Tongue (tissue), 2 donors: ENCODE measurements around the gene MUC20. TPM values are rescaled to one million over a fixed set of nuclear protein-coding genes. Genes with fewer than 3 reads are reported as not detected.
"Not testable (repeated sequence)": the region's sequence is repeated elsewhere in the genome, so short reads cannot be mapped to it uniquely, and the experiment has no call there.

ENCODE experiments used
- DNase-seq: peaks from one replicate; pipeline ENCODE4 v3.0.0-alpha.2; 2015
- total RNA-seq: library from RNA; depleted of rRNA; stranded (reverse); fragments of >200 nt; gene quantifications from one replicate; pipeline ENCODE4 v1.2.3, GENCODE V29; 2014

The MUC20 gene, protein sequence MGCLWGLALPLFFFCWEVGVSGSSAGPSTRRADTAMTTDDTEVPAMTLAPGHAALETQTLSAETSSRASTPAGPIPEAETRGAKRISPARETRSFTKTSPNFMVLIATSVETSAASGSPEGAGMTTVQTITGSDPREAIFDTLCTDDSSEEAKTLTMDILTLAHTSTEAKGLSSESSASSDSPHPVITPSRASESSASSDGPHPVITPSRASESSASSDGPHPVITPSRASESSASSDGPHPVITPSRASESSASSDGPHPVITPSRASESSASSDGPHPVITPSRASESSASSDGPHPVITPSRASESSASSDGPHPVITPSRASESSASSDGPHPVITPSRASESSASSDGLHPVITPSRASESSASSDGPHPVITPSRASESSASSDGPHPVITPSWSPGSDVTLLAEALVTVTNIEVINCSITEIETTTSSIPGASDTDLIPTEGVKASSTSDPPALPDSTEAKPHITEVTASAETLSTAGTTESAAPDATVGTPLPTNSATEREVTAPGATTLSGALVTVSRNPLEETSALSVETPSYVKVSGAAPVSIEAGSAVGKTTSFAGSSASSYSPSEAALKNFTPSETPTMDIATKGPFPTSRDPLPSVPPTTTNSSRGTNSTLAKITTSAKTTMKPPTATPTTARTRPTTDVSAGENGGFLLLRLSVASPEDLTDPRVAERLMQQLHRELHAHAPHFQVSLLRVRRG
- 11.5 TPM for total RNA-seq

DNA sequence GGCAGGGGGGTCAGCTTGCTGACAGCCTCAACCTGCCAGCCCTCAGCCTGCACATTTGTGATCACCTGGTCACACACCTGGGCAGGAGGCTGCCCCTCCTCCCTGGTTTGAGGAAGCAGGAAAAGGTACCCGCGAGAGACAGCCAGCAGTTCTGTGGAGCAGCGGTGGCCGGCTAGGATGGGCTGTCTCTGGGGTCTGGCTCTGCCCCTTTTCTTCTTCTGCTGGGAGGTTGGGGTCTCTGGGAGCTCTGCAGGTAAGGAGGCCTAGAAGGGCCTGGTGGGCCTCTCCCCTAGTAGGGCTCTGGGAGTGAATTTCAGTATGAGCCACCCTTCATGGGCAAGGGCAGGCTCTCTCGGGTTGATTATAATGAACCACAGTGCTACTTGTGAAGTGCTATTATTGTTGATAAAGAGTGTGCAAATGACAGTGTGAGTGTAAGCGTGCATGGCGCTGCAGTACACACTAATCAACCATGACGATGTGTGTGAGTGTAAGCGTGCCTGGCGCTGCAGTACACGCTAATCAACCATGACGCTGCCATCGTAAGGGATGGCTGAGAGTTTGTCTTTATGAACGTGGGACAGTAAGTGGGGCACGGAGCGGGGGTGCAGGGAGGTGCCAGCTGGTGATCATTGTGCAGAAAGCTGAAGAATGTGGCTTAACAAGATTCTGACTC, at the start of gene MUC20:
TSS of gene MUC20 (plus strand) at position 148 of the 676 bp plus-strand sequence. CDS start at position 178, 30 bp downstream.
- DNase-seq, result not testable (repeated sequence)

DNA sequence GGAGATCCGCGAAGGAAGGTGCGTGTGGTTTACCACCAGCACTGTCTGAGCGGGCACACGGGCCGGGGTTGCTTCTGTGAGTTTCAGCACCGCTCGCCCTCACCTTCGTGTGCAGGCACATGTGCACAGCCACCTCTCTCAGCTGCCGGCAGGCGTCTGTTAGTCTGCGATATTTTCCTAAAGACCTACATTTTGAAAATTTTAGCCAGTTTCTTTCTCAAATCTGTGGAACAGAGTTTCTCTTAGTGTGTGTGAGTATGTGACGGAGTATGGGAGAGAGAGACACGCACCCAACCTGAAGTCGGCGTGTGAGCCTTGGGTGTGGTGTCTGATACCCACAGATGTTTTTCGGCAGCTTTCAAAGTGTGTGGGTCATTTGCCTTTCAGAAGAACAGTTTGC, 49.5 kb upstream of the MUC20 start:
- DNase-seq, result not testable (repeated sequence)

DNA sequence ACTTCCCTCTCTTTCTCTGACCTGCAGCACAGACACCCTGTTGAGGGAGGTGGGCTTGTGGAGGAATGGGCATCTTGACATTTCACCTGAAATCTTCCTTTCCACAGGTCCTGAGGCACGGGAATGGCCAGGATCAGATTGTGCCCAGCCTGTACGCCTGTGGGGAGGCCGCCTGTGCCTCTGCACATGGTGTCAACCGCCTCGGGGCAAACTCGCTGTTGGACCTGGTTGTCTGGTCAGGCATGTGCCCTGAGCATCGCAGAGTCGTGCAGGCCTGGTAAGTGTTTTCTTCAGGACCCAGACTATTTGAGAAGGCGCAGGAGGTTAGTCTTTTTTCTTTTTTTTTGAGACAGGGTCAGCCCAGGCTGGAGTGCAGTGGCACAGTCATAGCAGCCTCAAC, 47.1 kb upstream of the MUC20 start:
- not testable (repeated sequence) for DNase-seq

DNA sequence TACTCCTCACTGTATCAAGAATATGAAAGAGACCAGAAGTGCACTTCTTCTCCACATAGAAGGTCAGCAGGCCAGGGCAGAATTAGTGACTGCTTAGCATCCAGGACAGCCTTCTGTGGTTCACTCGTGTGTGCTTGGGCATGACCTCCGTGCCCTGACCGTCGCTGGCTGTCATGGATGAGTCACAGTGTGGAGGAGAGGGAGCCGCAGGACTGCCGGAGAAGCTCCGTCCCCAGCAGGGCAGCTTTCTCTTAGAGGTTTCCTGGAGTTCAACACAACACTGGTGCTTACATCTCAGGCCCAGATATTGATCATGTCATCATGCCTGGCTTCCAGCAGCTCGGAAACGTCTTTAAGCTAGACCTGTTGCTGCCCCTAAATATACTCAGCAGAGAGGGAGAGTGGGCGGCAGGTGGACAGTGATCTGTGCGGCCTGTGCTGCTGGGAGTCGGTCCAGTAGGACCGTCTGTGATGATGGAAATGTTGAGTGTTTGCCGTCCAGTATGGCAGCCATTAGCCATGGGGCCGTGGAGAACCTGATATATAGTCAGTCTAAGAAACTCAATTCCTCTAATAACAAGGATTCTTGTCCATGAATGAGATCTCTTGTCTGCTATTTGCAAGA, 42.3 kb upstream of the MUC20 start:
- not testable (repeated sequence) for DNase-seq

DNA sequence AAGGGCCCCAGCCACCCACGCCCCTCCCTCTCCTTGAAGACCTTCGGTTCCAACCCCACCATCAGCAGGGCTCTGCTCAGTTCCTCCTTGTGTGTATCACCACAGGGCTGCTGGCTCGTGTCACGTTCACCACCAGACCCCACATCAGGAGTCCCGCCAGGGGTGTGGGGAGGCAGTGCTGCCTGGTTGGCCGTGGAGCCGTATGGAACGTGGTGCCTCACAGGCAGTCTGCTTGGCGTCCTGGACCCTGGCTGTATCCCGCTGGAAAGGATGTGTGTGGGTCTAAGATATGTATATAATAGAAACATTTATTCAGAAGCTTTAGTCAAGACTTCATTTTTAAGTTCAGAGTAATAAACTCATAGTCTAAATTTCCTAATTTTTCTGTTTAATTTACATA, 40.1 kb upstream of the MUC20 start:
- not testable (repeated sequence) for DNase-seq

DNA sequence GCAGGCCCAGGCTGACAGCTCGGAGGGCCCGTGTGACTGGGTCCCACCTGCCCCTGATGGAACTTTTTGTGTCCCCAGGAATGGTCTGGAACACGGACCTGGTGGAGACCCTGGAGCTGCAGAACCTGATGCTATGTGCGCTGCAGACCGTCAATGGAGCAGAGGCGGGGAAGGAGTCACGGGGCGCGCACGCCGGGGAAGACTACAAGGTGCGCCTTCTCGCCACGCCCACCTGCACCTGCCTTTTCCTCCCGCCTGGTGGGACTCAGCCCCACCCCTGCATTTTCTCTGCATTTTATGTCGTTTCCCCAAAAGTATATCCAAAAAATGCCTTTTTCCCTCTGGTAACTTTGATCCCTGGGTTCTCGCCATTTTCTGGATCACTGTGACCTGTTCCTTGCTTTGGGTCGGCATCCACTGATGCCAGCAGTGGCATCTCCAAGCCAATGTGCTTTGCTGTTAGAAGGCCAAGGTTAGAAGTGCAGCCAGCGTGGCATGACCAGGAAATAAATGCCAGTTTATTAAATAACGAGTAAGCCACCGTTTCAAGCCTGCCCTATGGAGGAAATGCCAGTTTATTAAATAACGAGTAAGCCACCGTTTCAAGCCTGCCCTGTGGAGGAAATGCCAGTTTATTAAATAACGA, 39.2 kb upstream of the MUC20 start:
- DNase-seq, result not testable (repeated sequence)

DNA sequence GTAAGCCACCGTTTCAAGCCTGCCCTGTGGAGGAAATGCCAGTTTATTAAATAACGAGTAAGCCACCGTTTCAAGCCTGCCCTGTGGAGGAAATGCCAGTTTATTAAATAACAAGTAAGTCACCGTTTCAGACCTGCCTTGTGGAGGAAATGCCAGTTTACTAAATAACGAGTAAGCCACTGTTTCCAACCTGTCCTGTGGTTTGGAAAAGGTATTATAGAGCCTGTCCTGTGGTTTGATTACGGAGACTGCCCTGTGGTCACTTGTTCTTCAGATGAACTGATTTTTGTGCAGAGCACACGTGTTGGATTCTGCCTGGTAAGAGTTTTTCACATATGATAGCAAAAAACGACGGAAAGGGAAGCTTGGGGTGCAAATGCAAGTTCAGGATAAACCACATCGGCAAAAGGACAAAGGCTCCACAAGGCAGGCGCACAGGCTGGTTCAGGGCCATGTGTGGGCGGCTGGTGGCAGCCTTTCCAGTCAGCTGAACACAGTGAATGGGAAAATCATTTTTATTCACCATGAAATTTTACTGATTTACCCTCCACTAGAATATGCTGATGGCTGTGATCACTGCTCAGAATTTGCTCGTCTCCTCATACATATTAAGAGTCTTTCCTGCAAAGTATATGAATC, 38.6 kb upstream of the MUC20 start:
- not testable (repeated sequence) for DNase-seq

DNA sequence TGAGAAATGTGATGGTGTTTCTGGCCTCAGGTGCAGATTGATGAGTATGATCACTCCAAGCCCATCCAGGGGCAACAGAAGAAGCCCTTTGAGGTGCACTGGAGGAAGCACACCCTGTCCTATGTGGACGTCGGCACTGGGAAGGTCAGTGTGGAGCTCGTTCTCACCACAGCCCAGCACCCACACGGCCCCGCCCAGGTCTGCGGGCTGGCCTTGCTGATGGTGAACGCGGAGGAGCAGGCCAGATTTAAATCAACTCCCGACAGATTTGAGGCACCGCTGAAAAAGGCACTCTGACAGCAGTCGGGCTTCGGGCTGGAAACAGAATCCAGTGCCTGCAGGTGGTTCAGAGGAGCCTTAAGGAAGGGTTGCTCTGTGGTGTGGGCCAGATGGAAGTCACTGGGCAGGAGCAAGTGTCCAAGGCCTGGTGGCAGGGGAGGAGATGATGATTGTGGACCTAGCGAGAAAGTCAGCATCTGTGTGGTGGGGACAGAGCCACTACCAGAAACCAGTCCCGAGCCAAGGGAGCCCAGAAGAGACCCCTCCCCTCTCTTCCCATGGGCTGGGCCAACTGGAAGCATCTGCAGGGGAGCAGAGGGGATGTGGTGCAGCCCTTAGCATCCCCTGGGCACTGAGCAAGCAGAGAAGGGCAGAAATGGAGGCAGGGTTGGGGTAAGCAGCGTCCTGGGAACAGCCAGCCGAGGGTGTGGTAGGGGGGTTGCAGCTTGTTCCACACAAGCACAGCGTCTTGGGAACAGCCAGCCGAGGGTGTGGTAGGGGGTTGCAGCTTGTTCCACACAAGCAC, 36.9 kb upstream of the MUC20 start:
- DNase-seq, result not testable (repeated sequence)

DNA sequence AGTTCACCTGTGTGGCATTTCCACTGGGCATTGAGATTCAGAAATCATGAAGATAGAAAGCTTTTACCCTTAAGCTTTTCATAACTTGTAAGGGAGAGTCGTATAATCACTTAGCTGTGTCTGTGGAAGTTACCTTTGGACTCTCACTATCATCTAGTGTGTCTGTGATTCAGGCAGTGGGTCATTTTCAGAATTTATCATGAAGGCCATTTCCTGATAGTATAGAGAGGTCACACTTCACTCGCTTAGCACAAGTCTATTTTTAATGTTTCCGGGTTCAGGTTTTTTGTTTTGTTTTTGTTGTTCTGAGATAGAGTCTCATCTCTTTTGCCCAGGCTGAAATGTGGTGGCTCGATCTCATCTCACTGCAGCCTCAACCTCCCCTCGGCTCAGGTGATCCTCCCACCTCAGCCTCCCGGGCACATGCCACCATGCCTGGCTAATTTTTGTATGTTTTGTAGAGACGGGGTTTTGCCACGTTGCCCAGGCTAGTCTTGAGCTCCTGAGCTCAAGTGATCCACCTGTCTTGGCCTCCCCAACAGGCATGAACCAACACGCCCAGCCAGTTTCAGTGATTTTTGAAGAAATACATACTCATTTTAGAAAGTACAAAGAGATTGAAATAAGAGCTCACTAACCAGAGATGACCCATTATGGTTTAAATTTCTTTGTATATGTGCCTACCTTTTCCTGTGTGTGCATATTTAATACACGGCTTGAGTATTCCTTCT, 36.1 kb upstream of the MUC20 start:
- DNase-seq, result not testable (repeated sequence)

DNA sequence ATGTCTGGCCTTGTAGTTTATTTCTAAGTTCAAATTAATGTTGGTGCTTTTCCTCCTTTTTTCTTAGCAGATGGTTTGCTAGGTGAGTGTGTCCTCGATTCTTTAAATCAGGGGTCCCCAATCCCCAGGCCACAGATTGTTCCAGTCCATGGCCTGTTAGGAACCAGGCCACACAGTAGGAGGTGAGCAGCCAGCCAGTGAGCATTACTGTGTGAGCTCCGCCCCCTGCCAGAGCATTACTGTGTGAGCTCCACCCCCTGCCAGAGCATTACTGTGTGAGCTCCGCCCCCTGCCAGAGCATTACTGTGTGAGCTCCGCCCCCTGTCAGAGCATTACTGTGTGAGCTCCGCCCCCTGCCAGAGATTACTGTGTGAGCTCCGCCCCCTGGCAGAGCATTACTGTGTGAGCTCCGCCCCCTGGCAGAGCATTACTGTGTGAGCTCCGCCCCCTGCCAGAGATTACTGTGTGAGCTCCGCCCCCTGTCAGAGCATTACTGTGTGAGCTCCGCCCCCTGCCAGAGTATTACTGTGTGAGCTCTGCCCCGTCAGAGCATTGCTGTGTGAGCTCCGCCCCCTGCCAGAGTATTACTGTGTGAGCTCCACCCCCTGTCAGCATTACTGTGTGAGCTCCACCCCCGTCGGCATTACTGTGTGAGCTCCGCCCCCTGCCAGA, 34.1 kb upstream of the MUC20 start:
- not testable (repeated sequence) for DNase-seq

DNA sequence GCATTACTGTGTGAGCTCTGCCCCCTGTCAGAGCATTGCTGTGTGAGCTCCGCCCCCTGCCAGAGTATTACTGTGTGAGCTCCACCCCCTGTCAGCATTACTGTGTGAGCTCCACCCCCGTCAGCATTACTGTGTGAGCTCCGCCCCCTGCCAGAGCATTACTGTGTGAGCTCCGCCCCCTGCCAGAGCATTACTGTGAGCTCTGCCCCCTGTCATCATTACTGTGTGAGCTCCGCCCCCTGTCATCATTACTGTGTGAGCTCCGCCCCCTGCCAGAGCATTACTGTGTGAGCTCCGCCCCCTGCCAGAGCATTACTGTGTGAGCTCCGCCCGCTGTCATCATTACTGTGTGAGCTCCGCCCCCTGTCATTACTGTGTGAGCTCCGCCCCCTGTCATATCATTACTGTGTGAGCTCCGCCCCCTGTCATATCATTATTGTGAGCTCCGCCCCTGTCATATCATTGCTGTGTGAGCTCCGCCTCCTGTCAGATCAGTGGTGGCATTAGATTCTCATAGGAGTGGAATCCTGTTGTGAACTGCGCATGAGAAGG, 33.5 kb upstream of the MUC20 start:
- DNase-seq, result not testable (repeated sequence)

DNA sequence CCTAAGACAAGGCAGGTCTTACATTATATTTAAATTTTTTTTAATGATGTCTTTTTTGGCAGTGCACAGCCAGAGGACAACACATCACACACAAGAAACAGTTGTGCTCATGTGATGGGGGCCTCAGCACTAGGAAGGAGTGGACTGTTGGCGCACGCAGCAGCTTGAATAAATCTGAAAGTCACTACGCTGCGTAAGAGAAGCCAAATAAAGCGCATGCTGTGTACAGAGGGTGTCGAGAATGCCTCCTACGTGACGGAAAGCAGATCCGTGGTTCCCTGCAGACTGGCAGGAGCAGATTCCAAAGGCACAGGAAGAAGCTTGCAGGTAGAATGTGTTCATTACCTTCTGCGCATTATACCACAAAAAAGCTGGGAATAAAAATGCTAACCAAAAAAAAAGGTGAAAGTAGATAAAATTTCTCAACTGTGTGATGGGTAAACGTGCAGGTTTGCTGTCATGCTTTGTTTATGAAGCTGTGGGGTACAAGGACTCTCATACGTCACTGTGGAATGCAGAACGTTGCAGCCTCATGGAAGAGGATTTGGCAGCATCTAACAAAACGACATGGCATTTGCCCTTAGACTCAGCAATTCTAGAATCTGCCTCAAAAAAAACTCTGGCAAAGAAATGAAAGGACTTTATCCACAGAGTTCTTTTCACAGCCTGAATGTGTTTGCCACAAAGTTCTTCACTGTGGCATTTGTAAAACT, 32.2 kb upstream of the MUC20 start:
- DNase-seq, result not testable (repeated sequence)

DNA sequence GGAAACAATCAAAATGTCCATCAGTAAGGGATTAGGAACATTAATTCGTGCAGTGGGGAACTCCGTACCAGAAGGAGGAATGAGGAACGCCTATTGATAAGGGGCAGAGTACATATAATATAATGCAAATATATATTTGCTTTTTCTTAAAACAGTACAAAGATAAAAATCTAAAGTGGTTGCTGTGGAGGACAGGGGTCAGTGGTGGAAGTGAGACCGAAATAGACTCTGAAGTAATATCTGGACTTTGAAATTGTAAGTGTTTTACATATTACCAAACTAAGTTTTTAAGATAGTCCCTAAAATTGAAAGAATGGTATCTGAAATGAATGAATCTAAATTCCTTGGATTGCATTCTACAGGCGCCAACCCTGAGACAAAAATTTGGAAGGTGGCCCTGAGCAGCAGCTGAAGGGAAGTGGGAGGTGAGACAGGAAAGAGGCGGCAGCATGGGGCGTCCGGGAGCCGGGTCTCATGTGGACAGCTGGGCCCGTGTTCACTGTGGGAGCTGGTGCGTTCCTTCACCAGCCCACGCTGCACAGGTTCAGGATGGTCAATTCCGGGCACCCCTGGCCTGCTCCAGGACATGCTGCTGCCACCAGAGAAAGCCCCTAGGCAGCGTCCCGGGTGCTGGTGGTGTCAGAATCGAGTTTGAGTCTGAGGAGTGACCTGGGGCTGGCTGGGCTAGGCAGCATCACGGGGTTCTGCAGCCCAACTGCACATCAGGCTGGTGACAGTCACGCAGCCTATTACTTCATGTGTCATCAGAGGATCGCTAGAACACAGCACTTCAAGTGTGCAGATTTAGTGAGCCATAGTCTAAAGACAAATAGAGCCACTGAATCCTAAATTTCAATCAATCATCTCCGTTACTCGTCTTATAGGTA, 31.4 kb upstream of the MUC20 start:
- not testable (repeated sequence) for DNase-seq

DNA sequence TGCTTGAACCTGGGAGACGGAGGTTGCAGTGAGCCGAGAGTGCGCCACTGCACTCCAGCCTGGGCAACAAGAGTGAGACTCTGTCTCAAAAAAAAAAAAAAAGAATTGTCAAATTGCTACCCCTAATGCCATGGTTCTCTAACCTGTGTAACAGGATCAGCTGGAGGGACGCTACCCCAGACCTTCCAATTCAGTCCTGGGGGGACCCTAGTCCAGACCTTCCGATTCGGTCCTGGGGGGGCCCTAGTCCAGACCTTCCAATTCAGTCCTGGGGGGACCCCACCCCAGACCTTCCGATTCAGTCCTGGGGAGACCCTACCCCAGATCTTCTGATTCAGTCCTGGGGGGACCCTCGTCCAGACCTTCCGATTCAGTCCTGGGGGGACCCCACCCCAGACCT, 29.8 kb upstream of the MUC20 start:
- no peak for DNase-seq

DNA sequence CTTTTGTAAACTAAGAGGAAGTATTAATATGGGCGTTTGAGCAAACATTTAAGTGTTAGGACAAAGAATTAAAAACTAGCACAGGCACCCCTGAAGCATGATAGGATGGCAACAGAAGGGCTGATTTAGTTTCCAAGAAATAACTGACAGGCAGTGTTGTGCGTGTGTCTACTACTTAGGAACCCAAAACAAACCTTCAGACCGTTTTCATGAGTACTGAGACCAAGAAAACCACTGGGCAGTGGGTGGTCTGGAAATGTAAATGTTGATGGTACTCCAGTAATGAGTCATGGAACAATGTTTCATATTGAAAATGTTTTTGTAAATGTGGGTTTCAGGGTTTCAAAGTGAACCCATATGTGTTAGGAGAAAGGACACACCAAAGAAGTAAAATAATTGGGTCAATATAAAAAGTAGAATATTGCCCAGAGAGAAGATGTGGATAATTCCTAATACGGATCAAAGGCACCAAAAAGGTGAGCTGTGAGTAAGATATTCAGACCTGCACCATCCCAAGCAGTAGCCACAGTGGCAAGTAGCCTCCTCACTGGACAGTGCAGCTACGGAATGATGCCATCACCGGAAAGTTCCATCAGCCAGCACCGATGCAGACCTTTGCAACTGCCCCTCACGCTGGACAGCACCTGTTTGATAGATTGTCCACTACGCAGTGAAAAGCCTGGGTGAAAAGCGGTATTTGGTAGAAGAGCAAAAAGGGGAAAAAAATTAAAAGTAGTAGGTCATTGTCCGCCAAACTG, 29.0 kb upstream of the MUC20 start:
- DNase-seq, result not testable (repeated sequence)

DNA sequence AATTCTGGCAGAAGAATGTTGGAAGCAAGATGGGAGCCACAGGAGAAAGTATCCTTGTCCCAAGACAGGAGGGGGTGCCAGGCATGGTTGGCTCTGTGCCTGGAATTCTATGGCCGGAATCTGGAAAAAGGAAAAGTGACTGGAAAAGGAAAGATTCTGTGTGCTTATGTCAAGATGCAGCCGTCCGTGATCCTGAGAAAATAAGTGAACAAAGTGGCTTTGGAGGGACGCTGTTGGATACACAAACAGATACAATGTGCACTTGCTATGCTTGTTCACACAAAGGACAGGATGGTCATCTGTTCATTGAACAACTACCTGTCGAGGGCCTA, 28.5 kb upstream of the MUC20 start:
- no peak for DNase-seq
